HUES64 (cell line): ENCODE results near the gene TRIM36.
A peak's percentile ranks its signal among the peaks of the same experiment; 100 is the strongest.

Experiments
- H3K27ac ChIP-seq: 2 replicates; pipeline ENCODE4 v1.7.0; 2013; ENCODE audit warnings: low read depth, low read length, inconsistent platforms
- H3K27me3 ChIP-seq: 2 replicates; pipeline ENCODE4 v1.6.1; 2013; ENCODE audit warnings: mild to moderate bottlenecking, low read length; ENCODE audit not compliant: insufficient read depth
- H3K36me3 ChIP-seq: 2 replicates; pipeline ENCODE4 v1.6.1; 2013; ENCODE audit warnings: mild to moderate bottlenecking, low read length; ENCODE audit not compliant: insufficient read depth
- H3K4me1 ChIP-seq: 2 replicates; pipeline ENCODE4 v1.6.1; 2013; ENCODE audit warnings: mild to moderate bottlenecking, low read length, moderate library complexity; ENCODE audit not compliant: insufficient read depth
- H3K4me3 ChIP-seq: 2 replicates; pipeline ENCODE4 v1.5.1; 2013; ENCODE audit warnings: mild to moderate bottlenecking, low read length, moderate library complexity
- H3K9ac ChIP-seq: 2 replicates; pipeline ENCODE4 v1.6.1; 2013; ENCODE audit warnings: mild to moderate bottlenecking, low read depth, low read length
- H3K9me3 ChIP-seq: 2 replicates; pipeline ENCODE4 v1.6.1; 2013; ENCODE audit warnings: low read depth, low read length; ENCODE audit not compliant: insufficient read depth
- WGBS: fragments of 150-250, 120-280 bp; methylation state at CpG from one replicate; pipeline ENCODE4 v1.1.7; 2013; ENCODE audit warnings: missing lambda C conversion rate; 5-methylcytosine and 5-hydroxymethylcytosine counted together

Gene TRIM36

GRCh38 chr5:115165790-115166189 lies 3.9 kb downstream of the TRIM36 start:
- Histone ChIP-seq H3K4me3 (no peak overlapping the region), H3K9ac (no peak overlapping the region), H3K36me3 (peaks cover 10% of the 10 kb centered on the region), H3K27me3 (peaks cover 16% of the 10 kb centered on the region), H3K9me3 (peaks cover 31% of the 10 kb centered on the region), H3K27ac (no peak overlapping the region), H3K4me1 (peaks cover 5% of the 10 kb centered on the region; the same call in 1 of the 2 replicates)
- 95% methylated on average over 5 of the region's 5 CpGs for WGBS

DNA sequence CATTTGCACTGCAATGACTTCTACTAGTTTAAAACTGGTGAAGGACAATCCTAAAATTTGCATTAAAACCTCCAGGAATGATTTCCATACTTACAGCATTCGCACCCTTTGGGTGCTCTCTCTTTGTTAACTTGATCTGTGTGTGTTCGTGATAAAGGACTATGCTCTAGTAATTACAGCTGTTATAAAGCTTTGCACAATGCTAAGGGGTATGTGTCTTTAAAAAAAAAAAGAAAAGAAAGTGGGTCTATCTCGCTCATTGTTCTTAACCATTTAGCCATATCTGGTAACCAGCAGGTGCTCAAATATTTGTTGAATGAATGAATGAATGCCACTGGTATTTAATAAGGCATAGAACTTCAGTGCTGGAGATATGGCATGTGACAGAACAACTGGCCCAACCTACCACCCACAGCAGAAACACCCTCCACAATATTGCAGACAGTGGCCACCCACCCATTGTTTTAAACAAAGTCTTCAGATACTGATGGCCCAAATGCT lies 8.7 kb downstream of the TRIM36 start:
- Histone ChIP-seq H3K9me3 (peaks cover 14% of the 10 kb centered on the region), H3K36me3 (peaks cover 3% of the 10 kb centered on the region; the same call in 1 of the 2 replicates), H3K27ac (no peak overlapping the region), H3K4me1 (no peaks in the 10 kb centered on the region), H3K27me3 (no peaks in the 10 kb centered on the region), H3K9ac (no peak overlapping the region), H3K4me3 (no peak overlapping the region)
- WGBS = 91% methylated on average over 3 of the region's 3 CpGs

GRCh38 chr5:115151208-115151805 lies 18.4 kb downstream of the TRIM36 start:
- Histone ChIP-seq H3K27ac (no peak overlapping the region), H3K4me1 (no peaks in the 10 kb centered on the region), H3K9me3 (no peaks in the 10 kb centered on the region), H3K36me3 (no peaks in the 10 kb centered on the region; the same call in none of the 2 replicates), H3K4me3 (no peak overlapping the region), H3K9ac (no peak overlapping the region), H3K27me3 (no peaks in the 10 kb centered on the region)
- 89% methylated on average over 6 of the region's 6 CpGs for WGBS

DNA sequence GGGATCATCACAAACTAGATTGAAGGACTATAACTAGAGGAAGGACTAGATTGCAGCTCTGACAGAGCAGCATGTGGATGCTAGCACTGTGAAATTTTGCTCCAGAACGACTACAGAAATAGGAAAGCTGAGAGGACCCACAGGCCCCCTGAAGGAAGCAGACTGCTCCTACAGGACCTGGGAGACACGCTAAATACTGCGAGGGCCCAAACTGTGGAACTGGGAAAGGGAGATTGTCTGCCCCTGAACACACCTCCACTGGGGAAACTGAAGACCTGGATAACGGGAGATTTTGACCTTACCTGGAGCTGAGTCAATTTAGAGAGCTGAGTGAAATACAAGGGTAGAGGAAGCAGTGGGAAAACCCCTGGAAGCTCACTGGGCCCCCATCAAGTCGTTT lies 19.2 kb downstream of the TRIM36 start:
- Histone ChIP-seq H3K27me3 (no peaks in the 10 kb centered on the region), H3K9ac (no peak overlapping the region), H3K9me3 (no peaks in the 10 kb centered on the region), H3K4me1 (no peaks in the 10 kb centered on the region), H3K27ac (no peak overlapping the region), H3K36me3 (no peaks in the 10 kb centered on the region; the same call in none of the 2 replicates), H3K4me3 (no peak overlapping the region)
- 83% methylated on average over 5 of the region's 5 CpGs for WGBS

DNA sequence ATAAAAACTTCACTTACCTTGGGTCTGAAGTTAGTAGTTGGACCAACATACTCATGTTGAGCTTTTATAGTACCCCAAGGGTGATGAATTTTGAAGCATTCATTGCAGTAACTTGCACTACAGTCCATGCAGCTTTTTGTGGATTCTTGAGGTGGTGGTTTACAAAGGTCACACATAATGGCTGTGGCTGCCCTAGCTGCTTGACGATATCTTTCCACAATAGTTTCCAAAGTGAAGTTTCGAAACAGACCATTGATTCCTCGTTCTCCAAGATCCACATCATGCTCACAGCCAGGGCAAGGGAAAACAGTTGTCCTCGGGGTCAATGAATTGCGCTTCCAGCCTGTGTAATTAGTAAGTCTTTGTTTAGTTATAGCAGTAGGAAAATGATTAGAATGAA lies 22.7 kb downstream of the TRIM36 start:
- no peak overlapping the region for H3K4me3 ChIP-seq
- H3K36me3 ChIP-seq = no peaks in the 10 kb centered on the region; the same call in none of the 2 replicates
- no peaks in the 10 kb centered on the region for H3K27me3 ChIP-seq
- no peak overlapping the region for H3K27ac ChIP-seq
- H3K4me1 ChIP-seq = no peaks in the 10 kb centered on the region
- 96% methylated on average over 5 of the region's 5 CpGs for WGBS
- no peaks in the 10 kb centered on the region for H3K9me3 ChIP-seq
- no peak overlapping the region for H3K9ac ChIP-seq

DNA sequence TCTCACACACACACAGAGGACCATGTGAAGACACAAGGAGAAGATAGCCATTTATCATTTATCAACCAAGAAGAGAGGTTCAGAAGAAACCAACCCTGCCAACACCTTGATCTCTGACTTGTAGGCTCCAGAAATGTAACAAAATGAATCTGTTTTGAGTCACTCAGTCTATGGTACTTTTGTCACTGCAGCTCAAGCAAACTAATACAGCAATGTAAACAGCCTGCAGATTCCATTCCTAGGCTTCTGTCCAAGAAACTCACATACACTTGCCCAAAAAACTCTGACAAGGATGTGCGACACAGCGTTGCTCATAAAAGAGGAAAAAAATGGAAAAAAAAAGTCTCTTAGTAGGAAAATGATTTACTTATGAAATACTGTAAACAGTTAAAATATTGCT lies 33.4 kb downstream of the TRIM36 start:
- Histone ChIP-seq H3K4me3 (no peak overlapping the region), H3K27ac (no peak overlapping the region), H3K9me3 (no peaks in the 10 kb centered on the region), H3K9ac (no peak overlapping the region), H3K36me3 (peaks cover 15% of the 10 kb centered on the region; the same call in 1 of the 2 replicates), H3K4me1 (0 out of 2 replicates have a peak, but pooled peaks cover 5% of the 10 kb centered on the region), H3K27me3 (no peaks in the 10 kb centered on the region)
- WGBS = no CpG with 5 or more reads among the region's 2 CpGs

DNA sequence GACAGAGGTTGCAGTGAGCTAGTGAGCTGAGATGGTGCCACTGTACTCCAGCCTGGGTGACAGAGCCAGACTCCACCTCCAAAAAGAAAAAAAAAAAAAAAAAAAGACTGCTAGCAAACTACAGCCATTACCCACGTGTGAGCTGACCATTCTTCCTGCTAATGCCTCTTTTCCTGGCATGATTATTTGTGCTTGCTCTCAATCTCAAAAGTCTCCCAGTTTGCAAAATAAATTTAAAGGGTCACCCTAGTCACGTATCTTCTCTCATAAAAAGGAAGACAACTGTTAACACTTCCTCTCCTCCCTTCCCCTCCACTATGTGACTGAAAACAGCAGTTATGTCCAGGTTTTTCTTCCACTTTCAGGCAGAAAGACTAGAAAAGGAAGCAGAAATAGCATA lies 37.2 kb downstream of the TRIM36 start:
- no peaks in the 10 kb centered on the region for H3K27me3 ChIP-seq
- WGBS = 85% methylated on average over 2 of the region's 2 CpGs
- peaks cover 27% of the 10 kb centered on the region; the same call in 1 of the 2 replicates for H3K36me3 ChIP-seq
- 0 out of 2 replicates have a peak, but pooled peaks cover 3% of the 10 kb centered on the region for H3K4me1 ChIP-seq
- no peaks in the 10 kb centered on the region for H3K9me3 ChIP-seq
- no peak overlapping the region for H3K9ac ChIP-seq
- H3K4me3 ChIP-seq = no peak overlapping the region
- H3K27ac ChIP-seq = no peak overlapping the region

DNA sequence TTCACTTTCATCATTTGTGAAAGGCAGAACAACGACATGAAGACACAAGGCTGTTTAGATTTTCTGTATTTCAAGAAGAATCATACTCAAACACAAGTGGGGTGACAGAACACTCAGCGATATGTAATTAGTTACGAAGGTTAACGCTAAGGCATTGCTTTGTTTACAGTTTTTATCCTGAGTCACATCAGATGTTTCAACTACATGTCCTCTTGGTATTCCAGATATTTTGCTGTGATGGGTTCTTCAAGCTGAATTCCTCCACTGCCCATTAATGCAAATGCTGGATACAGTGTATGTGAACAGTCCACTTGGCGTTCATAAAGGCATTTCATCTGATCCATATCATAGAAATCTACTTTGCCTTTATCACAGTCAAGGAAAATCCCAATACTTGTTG lies 43.4 kb downstream of the TRIM36 start:
- no peak overlapping the region for H3K27ac ChIP-seq
- WGBS = 93% methylated on average over 5 of the region's 5 CpGs
- H3K9me3 ChIP-seq = no peaks in the 10 kb centered on the region
- H3K27me3 ChIP-seq = no peaks in the 10 kb centered on the region
- H3K4me1 ChIP-seq = no peaks in the 10 kb centered on the region
- H3K36me3 ChIP-seq = peaks cover 13% of the 10 kb centered on the region; the same call in 1 of the 2 replicates
- no peak overlapping the region for H3K9ac ChIP-seq
- no peak overlapping the region for H3K4me3 ChIP-seq

GRCh38 chr5:115124741-115125140 lies 45.0 kb downstream of the TRIM36 start:
- WGBS = 75% methylated on average over 1 of the region's 1 CpG
- H3K36me3 ChIP-seq = peaks cover 5% of the 10 kb centered on the region; the same call in 1 of the 2 replicates
- H3K27me3 ChIP-seq = no peaks in the 10 kb centered on the region

GRCh38 chr5:115116001-115116400 lies 53.7 kb downstream of the TRIM36 start:
- Histone ChIP-seq H3K4me3 (no peak overlapping the region), H3K9ac (no peak overlapping the region), H3K27me3 (no peaks in the 10 kb centered on the region), H3K36me3 (no peaks in the 10 kb centered on the region), H3K4me1 (no peaks in the 10 kb centered on the region), H3K27ac (no peak overlapping the region), H3K9me3 (peaks cover 12% of the 10 kb centered on the region)

More at GRCh38 chr5:115124741-115125140, 45.0 kb downstream of the TRIM36 start:
- Histone ChIP-seq H3K9me3 (no peaks in the 10 kb centered on the region), H3K4me3 (no peak overlapping the region), H3K4me1 (no peaks in the 10 kb centered on the region), H3K27ac (no peak overlapping the region), H3K9ac (no peak overlapping the region)

- Histone ChIP-seq H3K4me1 (peaks cover 16% of the 10 kb centered on the region), H3K9me3 (no peaks in the 10 kb centered on the region), H3K4me3 (peak overlapping the region; percentile 31; the same call in 1 of the 2 replicates), H3K9ac (no peak overlapping the region), H3K27me3 (no peaks in the 10 kb centered on the region), H3K36me3 (no peaks in the 10 kb centered on the region), H3K27ac (peak overlapping the region; percentile 3; the same call in 1 of the 2 replicates)
- 27% methylated on average over 5 of the region's 5 CpGs for WGBS
Observed at GRCh38 chr5:115109840-115110239, 59.9 kb downstream of the TRIM36 start.
